H9 (cell line): Measurements from ENCODE around the gene MAPK8IP1. TPM values are rescaled to one million over a fixed set of nuclear protein-coding genes. Genes with fewer than 3 reads are reported as not detected.

ENCODE experiments used
- DNase-seq: peaks from one replicate; pipeline ENCODE4 v3.0.0-alpha.2; 2017
- H2AFZ ChIP-seq: one replicate; pipeline ENCODE4 v1.6.1; 2013; ENCODE audit warnings: mild to moderate bottlenecking, low read length, control low read depth, moderate library complexity
- H2AK5ac ChIP-seq: 2 replicates; pipeline ENCODE4 v1.6.1; 2013; ENCODE audit warnings: low read length, control low read depth, mixed read lengths; ENCODE audit not compliant: insufficient read length
- H2BK120ac ChIP-seq: one replicate; pipeline ENCODE4 v1.6.1; 2013; ENCODE audit warnings: low read depth, mild to moderate bottlenecking, low read length, control low read depth, inconsistent platforms; ENCODE audit not compliant: poor library complexity, severe bottlenecking
- H2BK12ac ChIP-seq: 2 replicates; pipeline ENCODE4 v1.6.1; 2013; ENCODE audit warnings: low read length, control low read depth, mixed read lengths, low read depth; ENCODE audit not compliant: insufficient read length
- H2BK15ac ChIP-seq: 2 replicates; pipeline ENCODE4 v1.6.1; 2013; ENCODE audit warnings: low read depth, low read length, control low read depth
- H2BK20ac ChIP-seq: one replicate; pipeline ENCODE4 v1.6.1; 2013; ENCODE audit warnings: low read depth, mild to moderate bottlenecking, low read length, control low read depth, inconsistent platforms; ENCODE audit not compliant: poor library complexity, severe bottlenecking
- H2BK5ac ChIP-seq: 2 replicates; pipeline ENCODE4 v1.6.1; 2013; ENCODE audit warnings: low read length, control low read depth, mixed read lengths; ENCODE audit not compliant: insufficient read length
- H3K14ac ChIP-seq: 2 replicates; pipeline ENCODE4 v1.6.1; 2013; ENCODE audit warnings: low read length, control low read depth; ENCODE audit not compliant: insufficient read depth
- H3K18ac ChIP-seq: 2 replicates; pipeline ENCODE4 v1.6.1; 2013; ENCODE audit warnings: low read depth, mild to moderate bottlenecking, mixed read lengths, low read length, control low read depth; ENCODE audit not compliant: insufficient read length
- H3K23ac ChIP-seq: 2 replicates; pipeline ENCODE4 v1.6.1; 2013; ENCODE audit warnings: low read length, control low read depth, mixed read lengths, low read depth; ENCODE audit not compliant: insufficient read length
- H3K23me2 ChIP-seq: 2 replicates; pipeline ENCODE4 v1.6.1; 2013; ENCODE audit warnings: low read depth, mild to moderate bottlenecking, mixed read lengths, low read length, control low read depth; ENCODE audit not compliant: insufficient read length, poor library complexity, severe bottlenecking
- H3K27ac ChIP-seq: 2 replicates; pipeline ENCODE4 v1.5.1; 2013; ENCODE audit warnings: low read length, control low read depth, mixed read lengths, low read depth; ENCODE audit not compliant: insufficient read length
- H3K27me3 ChIP-seq: 2 replicates; pipeline ENCODE4 v1.6.1; 2013; ENCODE audit warnings: low read length, control low read depth, inconsistent platforms; ENCODE audit not compliant: insufficient read depth
- H3K4ac ChIP-seq: 2 replicates; pipeline ENCODE4 v1.6.1; 2013; ENCODE audit warnings: low read depth, mild to moderate bottlenecking, control low read depth, inconsistent platforms, low read length, moderate library complexity
- H3K4me1 ChIP-seq: 2 replicates; pipeline ENCODE4 v1.6.1; 2013; ENCODE audit warnings: low read length, control low read depth, inconsistent platforms; ENCODE audit not compliant: insufficient read depth
- H3K4me2 ChIP-seq: 2 replicates; pipeline ENCODE4 v1.6.1; 2013; ENCODE audit warnings: low read length, control low read depth, mixed read lengths; ENCODE audit not compliant: insufficient read length, insufficient read depth
- H3K56ac ChIP-seq: 2 replicates; pipeline ENCODE4 v1.6.1; 2013; ENCODE audit warnings: low read depth, mild to moderate bottlenecking, mixed read lengths, low read length, control low read depth; ENCODE audit not compliant: insufficient read length
- H3K79me1 ChIP-seq: 2 replicates; pipeline ENCODE4 v1.6.1; 2013; ENCODE audit warnings: low read depth, mild to moderate bottlenecking, moderate library complexity, low read length, control low read depth, inconsistent platforms; ENCODE audit not compliant: insufficient read depth, poor library complexity, severe bottlenecking
- H3K79me2 ChIP-seq: 2 replicates; pipeline ENCODE4 v1.6.1; 2013; ENCODE audit warnings: low read length, control low read depth, inconsistent platforms; ENCODE audit not compliant: insufficient read depth
- H3K9ac ChIP-seq: 2 replicates; pipeline ENCODE4 v1.6.1; 2013; ENCODE audit warnings: low read length, control low read depth, mixed read lengths; ENCODE audit not compliant: insufficient read length; ENCODE audit errors: extremely low read depth
- H3K9me3 ChIP-seq: one replicate; pipeline ENCODE4 v1.6.1; 2013; ENCODE audit warnings: low read depth, low read length, inconsistent platforms; ENCODE audit not compliant: control insufficient read depth
- H3T11ph ChIP-seq: one replicate; pipeline ENCODE4 v1.6.1; 2013; ENCODE audit warnings: mild to moderate bottlenecking, low read length, control low read depth, inconsistent platforms
- H4K20me1 ChIP-seq: one replicate; pipeline ENCODE4 v1.6.1; 2013; ENCODE audit not compliant: control insufficient read depth, insufficient read length, insufficient read depth
- H4K5ac ChIP-seq: 2 replicates; pipeline ENCODE4 v1.6.1; 2013; ENCODE audit warnings: low read depth, mild to moderate bottlenecking, mixed read lengths, low read length, control low read depth; ENCODE audit not compliant: insufficient read length
- H4K8ac ChIP-seq: replicated peaks from 2 replicates; pipeline ENCODE4 v1.6.1; 2013; ENCODE audit warnings: low read length, control low read depth, mixed read lengths, low read depth; ENCODE audit not compliant: insufficient read length
- H4K91ac ChIP-seq: 2 replicates; pipeline ENCODE4 v1.6.1; 2013; ENCODE audit warnings: low read depth, mild to moderate bottlenecking, moderate library complexity, mixed read lengths, low read length, control low read depth; ENCODE audit not compliant: insufficient read length
- H3K27ac Mint-ChIP-seq, 3 experiments: 2 replicates in 2 of 3; 3 replicates in 1 of 3; pipeline ENCODE4 v1.8.0; 2020 to 2021; ENCODE audit warnings: mixed read lengths in 3 of 3, mild to moderate bottlenecking in 1 of 3, moderate library complexity in 1 of 3
- H3K27me3 Mint-ChIP-seq: 2 replicates; pipeline ENCODE4 v1.8.0; 2021; ENCODE audit warnings: low read depth, mild to moderate bottlenecking, moderate library complexity, mixed read lengths
- H3K36me3 Mint-ChIP-seq, 3 experiments: 2 replicates in 2 of 3; 3 replicates in 1 of 3; pipeline ENCODE4 v1.8.0; 2020 to 2021; ENCODE audit warnings: low read depth in 3 of 3, mixed read lengths in 3 of 3; ENCODE audit not compliant: insufficient read depth in 1 of 3
- H3K4me1 Mint-ChIP-seq, 2 experiments: 2 replicates each; pipeline ENCODE4 v1.8.0; 2020; ENCODE audit warnings: mixed read lengths in 2 of 2
- H3K4me3 Mint-ChIP-seq, 2 experiments: 2 replicates in 1 of 2; 3 replicates in 1 of 2; pipeline ENCODE4 v1.8.0; 2020 to 2021; ENCODE audit warnings: mild to moderate bottlenecking in 2 of 2, mixed read lengths in 2 of 2, moderate library complexity in 1 of 2
- H3K9me3 Mint-ChIP-seq, 2 experiments: 2 replicates in 1 of 2; 3 replicates in 1 of 2; pipeline ENCODE4 v1.8.0; 2020; ENCODE audit warnings: mild to moderate bottlenecking in 2 of 2, mixed read lengths in 2 of 2, moderate library complexity in 1 of 2
- WGBS: extraction: QIAGEN DNeasy Blood & Tissue Kit; methylation state at CpG from one replicate; pipeline ENCODE4 v1.1.7; 2013; ENCODE audit warnings: missing lambda C conversion rate, low lambda C conversion rate, mixed read lengths; ENCODE audit not compliant: insufficient read length; ENCODE audit errors: extremely low coverage; 5-methylcytosine and 5-hydroxymethylcytosine counted together
- total RNA-seq: library from RNA; stranded (reverse); gene quantifications from 2 replicates; pipeline ENCODE4 v1.2.1, GENCODE V29; 2021
- TF ChIP-seq, protein P1 (sequence below): fragments of 200-600 bp; sonication (generic); conservative IDR thresholded peaks from 3 replicates; pipeline ENCODE4 v1.8.0; 2021; ENCODE audit warnings: antibody characterized with exemption, mild to moderate bottlenecking

The MAPK8IP1 gene
- total RNA-seq, 1 experiment from 2014 or later, result 30.2 TPM

DNA sequence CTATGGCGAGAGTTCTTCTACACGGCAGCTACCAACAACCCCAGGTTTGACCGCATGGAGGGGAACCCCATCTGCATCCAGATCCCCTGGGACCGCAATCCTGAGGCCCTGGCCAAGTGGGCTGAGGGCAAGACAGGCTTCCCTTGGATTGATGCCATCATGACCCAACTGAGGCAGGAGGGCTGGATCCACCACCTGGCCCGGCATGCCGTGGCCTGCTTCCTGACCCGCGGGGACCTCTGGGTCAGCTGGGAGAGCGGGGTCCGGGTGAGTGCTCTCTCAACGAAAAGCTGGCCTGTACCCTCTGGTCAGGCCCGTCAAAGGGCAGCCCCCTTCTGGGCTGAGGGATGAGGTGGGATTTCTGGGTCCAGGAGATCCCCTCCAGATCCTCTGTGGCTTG, 15.9 kb upstream of the MAPK8IP1 start:
- Histone ChIP-seq H3K4me2 (no peak overlapping the region), H3K9ac (no peak overlapping the region), H3K14ac (no peak overlapping the region), H3K56ac (no peak overlapping the region), H4K91ac (no peak overlapping the region), H3K23ac (no peak overlapping the region), H4K5ac (no peak overlapping the region), H4K8ac (no peak overlapping the region), H3K79me2 (no peaks in the 10 kb centered on the region), H3K27me3 (no peaks in the 10 kb centered on the region), H3K79me1 (no peaks in the 10 kb centered on the region), H2BK15ac (no peak overlapping the region), H3K9me3 (no peaks in the 10 kb centered on the region), H2AFZ (no peak overlapping the region), H3K23me2 (no peaks in the 10 kb centered on the region), H2BK12ac (no peak overlapping the region), H2BK120ac (no peak overlapping the region), H3K4me1 (no peaks in the 10 kb centered on the region), H3T11ph (no peak overlapping the region), H2BK5ac (no peak overlapping the region), H3K4ac (no peak overlapping the region), H2BK20ac (no peak overlapping the region), H3K18ac (no peak overlapping the region), H4K20me1 (no peaks in the 10 kb centered on the region), H3K27ac (no peak overlapping the region), H2AK5ac (no peak overlapping the region)
- Mint-ChIP-seq H3K36me3 (peaks cover 3 to 43% (median 41%) of the 10 kb centered on the region in 3 experiments), H3K4me3 (no peak overlapping the region), H3K9me3 (no peaks in the 10 kb centered on the region), H3K27me3 (no peaks in the 10 kb centered on the region), H3K27ac (no peak overlapping the region), H3K4me1 (peaks cover 4 to 5% of the 10 kb centered on the region in 2 experiments)
- no peak for DNase-seq
- TF ChIP-seq, protein P1, sequence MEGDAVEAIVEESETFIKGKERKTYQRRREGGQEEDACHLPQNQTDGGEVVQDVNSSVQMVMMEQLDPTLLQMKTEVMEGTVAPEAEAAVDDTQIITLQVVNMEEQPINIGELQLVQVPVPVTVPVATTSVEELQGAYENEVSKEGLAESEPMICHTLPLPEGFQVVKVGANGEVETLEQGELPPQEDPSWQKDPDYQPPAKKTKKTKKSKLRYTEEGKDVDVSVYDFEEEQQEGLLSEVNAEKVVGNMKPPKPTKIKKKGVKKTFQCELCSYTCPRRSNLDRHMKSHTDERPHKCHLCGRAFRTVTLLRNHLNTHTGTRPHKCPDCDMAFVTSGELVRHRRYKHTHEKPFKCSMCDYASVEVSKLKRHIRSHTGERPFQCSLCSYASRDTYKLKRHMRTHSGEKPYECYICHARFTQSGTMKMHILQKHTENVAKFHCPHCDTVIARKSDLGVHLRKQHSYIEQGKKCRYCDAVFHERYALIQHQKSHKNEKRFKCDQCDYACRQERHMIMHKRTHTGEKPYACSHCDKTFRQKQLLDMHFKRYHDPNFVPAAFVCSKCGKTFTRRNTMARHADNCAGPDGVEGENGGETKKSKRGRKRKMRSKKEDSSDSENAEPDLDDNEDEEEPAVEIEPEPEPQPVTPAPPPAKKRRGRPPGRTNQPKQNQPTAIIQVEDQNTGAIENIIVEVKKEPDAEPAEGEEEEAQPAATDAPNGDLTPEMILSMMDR, result no peak
- no CpG with 5 or more reads among the region's 12 CpGs for WGBS
